Measurements from ENCODE around the gene FGF12. TPM values are rescaled to one million over a fixed set of nuclear protein-coding genes. Genes with fewer than 3 reads are reported as not detected.

FGF12 gene
- total RNA-seq, 1 experiment from 2014 or later = 0.09 TPM

GRCh38 chr3:192279664-192280063 is 447.7 kb downstream of the FGF12 start:
- intact Hi-C loops (cut with micrococcal nuclease) = no loop called here
- no TSS peak for BruUV-seq (replicated peaks)
- Mint-ChIP-seq H3K4me3 (ENCODE audit: unreplicated experiment) (no peak overlapping the region), H3K36me3 (ENCODE audit: insufficient read depth, unreplicated experiment) (no peaks in the 10 kb centered on the region), H3K27me3 (ENCODE audit: insufficient read depth, unreplicated experiment) (peaks cover 57% of the 10 kb centered on the region), H3K4me1 (ENCODE audit: insufficient read depth, unreplicated experiment) (no peaks in the 10 kb centered on the region), H3K9me3 (ENCODE audit: unreplicated experiment) (no peaks in the 10 kb centered on the region), H3K27ac (ENCODE audit: low read depth, unreplicated experiment) (no peak overlapping the region)
- no peak for TF ChIP-seq CTCF (IDR thresholded peaks at IDR 0.05; ENCODE audit: unreplicated experiment)
- ChIA-PET CTCF (interaction anchor here (0.7 kb wide), 1 partner anchor 92 kb away, joined by 3 read pairs; no protein-coding TSS in a partner anchor), POLR2A (interaction anchor here (0.7 kb wide), 1 partner anchor 84 kb away, joined by 3 read pairs; no protein-coding TSS in a partner anchor)
- DNase-seq (ENCODE audit: unreplicated experiment) = no peak

GRCh38 chr3:192277477-192277876 is 449.9 kb downstream of the FGF12 start:
- no peak for DNase-seq (ENCODE audit: unreplicated experiment)
- intact Hi-C loops (cut with micrococcal nuclease) = no loop called here
- POLR2A ChIA-PET = no interaction called here
- Mint-ChIP-seq H3K36me3 (ENCODE audit: insufficient read depth, unreplicated experiment) (no peaks in the 10 kb centered on the region), H3K27me3 (ENCODE audit: insufficient read depth, unreplicated experiment) (peaks cover 58% of the 10 kb centered on the region), H3K27ac (ENCODE audit: low read depth, unreplicated experiment) (no peak overlapping the region), H3K4me3 (ENCODE audit: unreplicated experiment) (no peak overlapping the region), H3K4me1 (ENCODE audit: insufficient read depth, unreplicated experiment) (no peaks in the 10 kb centered on the region), H3K9me3 (ENCODE audit: unreplicated experiment) (no peaks in the 10 kb centered on the region)
- no peak for TF ChIP-seq CTCF (IDR thresholded peaks at IDR 0.05; ENCODE audit: unreplicated experiment)
- no TSS peak for BruUV-seq (replicated peaks)
- CTCF ChIA-PET = interaction anchor here (0.6 kb wide), 1 partner anchor 1591 kb away, joined by 5 read pairs; no protein-coding TSS in a partner anchor

- Mint-ChIP-seq H3K27me3 (ENCODE audit: insufficient read depth, unreplicated experiment) (peaks cover 66% of the 10 kb centered on the region), H3K9me3 (ENCODE audit: unreplicated experiment) (no peaks in the 10 kb centered on the region), H3K4me3 (ENCODE audit: unreplicated experiment) (no peak overlapping the region), H3K36me3 (ENCODE audit: insufficient read depth, unreplicated experiment) (no peaks in the 10 kb centered on the region), H3K27ac (ENCODE audit: low read depth, unreplicated experiment) (no peak overlapping the region), H3K4me1 (ENCODE audit: insufficient read depth, unreplicated experiment) (no peaks in the 10 kb centered on the region)
- POLR2A ChIA-PET = interaction anchor here (0.7 kb wide), 1 partner anchor 138 kb away, joined by 3 read pairs; no protein-coding TSS in a partner anchor
- CTCF ChIA-PET = interaction anchor here (0.5 to 0.7 kb wide), 3 partner anchors 244 to 884 kb away, joined by 3 read pairs; no protein-coding TSS in a partner anchor
- no TSS peak for BruUV-seq (replicated peaks)
- intact Hi-C loops (cut with micrococcal nuclease) = no loop called here
- no peak for TF ChIP-seq CTCF (IDR thresholded peaks at IDR 0.05; ENCODE audit: unreplicated experiment)
- peak; percentile 21 for DNase-seq (ENCODE audit: unreplicated experiment)
Measured at GRCh38 chr3:192275741-192276355, 451.5 kb downstream of the FGF12 start.

- TF ChIP-seq CTCF (IDR thresholded peaks at IDR 0.05; ENCODE audit: unreplicated experiment) = no peak
- intact Hi-C loops (cut with micrococcal nuclease) = no loop called here
- Mint-ChIP-seq H3K4me1 (ENCODE audit: insufficient read depth, unreplicated experiment) (no peaks in the 10 kb centered on the region), H3K36me3 (ENCODE audit: insufficient read depth, unreplicated experiment) (no peaks in the 10 kb centered on the region), H3K27ac (ENCODE audit: low read depth, unreplicated experiment) (no peak overlapping the region), H3K27me3 (ENCODE audit: insufficient read depth, unreplicated experiment) (peaks cover 82% of the 10 kb centered on the region), H3K4me3 (ENCODE audit: unreplicated experiment) (no peak overlapping the region), H3K9me3 (ENCODE audit: unreplicated experiment) (no peaks in the 10 kb centered on the region)
- no TSS peak for BruUV-seq (replicated peaks)
- ChIA-PET POLR2A (no interaction called here), CTCF (interaction anchor here (0.5 kb wide), 1 partner anchor 85 kb away, joined by 4 read pairs; no protein-coding TSS in a partner anchor)
- no peak for DNase-seq (ENCODE audit: unreplicated experiment)
Measured at GRCh38 chr3:192273697-192274010, 453.7 kb downstream of the FGF12 start.

Data from MCF 10A (cell line).